H1 (cell line): ENCODE results near the gene DCLRE1B. TPM values are rescaled to one million over a fixed set of nuclear protein-coding genes. Genes with fewer than 3 reads are reported as not detected.

ENCODE experiments used
- CTCF ChIA-PET: fragments of 300-600 bp; sonication (Branson Sonifier 250); formaldehyde crosslinking; loops from one replicate; lab custom pipeline; 2021; ENCODE audit not compliant: partially characterized antibody; lab: Charles Lee
- POLR2A ChIA-PET: fragments of 300-600 bp; sonication (Branson Sonifier 250); formaldehyde crosslinking; loops from one replicate; lab custom pipeline; 2021; ENCODE audit warnings: inconsistent platforms; ENCODE audit not compliant: partially characterized antibody; lab: Charles Lee
- DNase-seq, 2 experiments: peaks; one replicate each; pipeline versions ENCODE4 v3.0.0 to v3.0.0-alpha.2; 2010 to 2022; ENCODE audit warnings: low spot score in 2 of 2, low read depth in 1 of 2, mixed read lengths in 1 of 2
- FAIRE-seq: peaks from 2 replicates; lab custom pipeline; 2011; peaks lifted over from hg19 to GRCh38; lab: Jason Lieb, UNC
- H2AFZ ChIP-seq: 2 replicates; pipeline ENCODE4 v1.8.1; 2012; ENCODE audit warnings: low read length, inconsistent platforms
- H2AK5ac ChIP-seq: 2 replicates; pipeline ENCODE4 v1.6.1; 2013; ENCODE audit warnings: low read depth, low read length
- H2BK120ac ChIP-seq: replicated peaks from 2 replicates; pipeline ENCODE3; 2013; ENCODE audit warnings: low read depth, low read length, inconsistent platforms
- H2BK12ac ChIP-seq: 2 replicates; pipeline ENCODE4 v1.6.1; 2013; ENCODE audit warnings: low read depth, low read length
- H2BK15ac ChIP-seq: 2 replicates; pipeline ENCODE4 v1.6.1; 2013; ENCODE audit warnings: low read length
- H2BK20ac ChIP-seq: 2 replicates; pipeline ENCODE4 v1.6.1; 2013; ENCODE audit warnings: low read length
- H2BK5ac ChIP-seq: 2 replicates; pipeline ENCODE4 v1.6.1; 2013; ENCODE audit warnings: low read depth, low read length
- H3K14ac ChIP-seq: 2 replicates; pipeline ENCODE4 v1.6.1; 2013; ENCODE audit warnings: inconsistent platforms; ENCODE audit not compliant: insufficient read length
- H3K18ac ChIP-seq: 2 replicates; pipeline ENCODE4 v1.6.1; 2013; ENCODE audit warnings: low read length; ENCODE audit errors: extremely low read depth
- H3K23ac ChIP-seq: 2 replicates; pipeline ENCODE4 v1.6.1; 2013; ENCODE audit warnings: inconsistent platforms; ENCODE audit not compliant: insufficient read length
- H3K23me2 ChIP-seq: 2 replicates; pipeline ENCODE4 v1.6.1; 2013; ENCODE audit warnings: low read depth, low read length
- H3K27ac ChIP-seq: 2 replicates; pipeline ENCODE4 v1.6.1; 2011; ENCODE audit warnings: low read depth, low read length, inconsistent platforms
- H3K27me3 ChIP-seq, 4 experiments: replicated peaks in 1 of 4; 1 replicate in 1 of 4; 2 replicates in 3 of 4; pipeline versions ENCODE4 v1.6.1 to v1.8.1; 2011 to 2013; ENCODE audit warnings: low read length in 3 of 4, mild to moderate bottlenecking in 3 of 4, inconsistent platforms in 2 of 4, mixed read lengths in 2 of 4, moderate library complexity in 1 of 4; ENCODE audit not compliant: control insufficient read depth in 3 of 4, insufficient read depth in 3 of 4; ENCODE audit errors: extremely low read depth in 1 of 4
- H3K36me3 ChIP-seq, 4 experiments: 2 replicates each; pipeline versions ENCODE4 v1.6.1 to v1.8.1; 2011 to 2013; ENCODE audit warnings: mild to moderate bottlenecking in 4 of 4, low read length in 3 of 4, moderate library complexity in 2 of 4, control low read depth in 1 of 4, inconsistent platforms in 1 of 4; ENCODE audit not compliant: insufficient read depth in 4 of 4, control insufficient read depth in 2 of 4
- H3K4ac ChIP-seq: replicated peaks from 2 replicates; pipeline ENCODE3; 2013; ENCODE audit warnings: low read length, low read depth, mixed read lengths, inconsistent platforms; ENCODE audit not compliant: insufficient read length
- H3K4me1 ChIP-seq, 4 experiments: replicated peaks in 1 of 4; 1 replicate in 1 of 4; 2 replicates in 3 of 4; pipeline versions ENCODE4 v1.6.1 to v1.8.1; 2011 to 2013; ENCODE audit warnings: low read length in 3 of 4, inconsistent platforms in 2 of 4, mixed read lengths in 1 of 4; ENCODE audit not compliant: insufficient read depth in 4 of 4, control insufficient read depth in 3 of 4
- H3K4me2 ChIP-seq, 2 experiments: 2 replicates each; pipeline versions ENCODE4 v1.6.1 to v1.8.1; 2011 to 2013; ENCODE audit warnings: low read depth in 2 of 2, low read length in 2 of 2, control low read depth in 1 of 2, inconsistent platforms in 1 of 2, mild to moderate bottlenecking in 1 of 2; ENCODE audit not compliant: insufficient read depth in 1 of 2
- H3K4me3 ChIP-seq, 4 experiments: fragments of 200-600, 300-600 bp in 1 of 4; sonication (generic), shearing (Covaris generic), sonication (Bioruptor Twin) in 1 of 4; 2 replicates each; pipeline versions ENCODE4 v1.5.1 to v1.8.1; 2011 to 2016; ENCODE audit warnings: low read length in 4 of 4, low read depth in 3 of 4, control low read depth in 2 of 4, inconsistent platforms in 2 of 4, mild to moderate bottlenecking in 2 of 4, mixed read lengths in 1 of 4, moderate library complexity in 1 of 4; ENCODE audit not compliant: insufficient read depth in 2 of 4; ENCODE audit errors: extremely low read depth in 1 of 4
- H3K56ac ChIP-seq: replicated peaks from 2 replicates; pipeline ENCODE3; 2013; ENCODE audit warnings: low read depth, mild to moderate bottlenecking, mixed read lengths, low read length, inconsistent platforms; ENCODE audit not compliant: insufficient read length
- H3K79me1 ChIP-seq: 2 replicates; pipeline ENCODE4 v1.6.1; 2013; ENCODE audit warnings: low read depth, low read length, control low read depth
- H3K79me2 ChIP-seq, 2 experiments: 2 replicates each; pipeline versions ENCODE4 v1.6.1 to v1.8.1; 2012 to 2013; ENCODE audit warnings: low read length in 2 of 2, mild to moderate bottlenecking in 2 of 2, inconsistent platforms in 1 of 2; ENCODE audit not compliant: insufficient read depth in 2 of 2, control insufficient read depth in 1 of 2
- H3K9ac ChIP-seq, 4 experiments: replicated peaks in 1 of 4; 1 replicate in 1 of 4; 2 replicates in 3 of 4; pipeline versions ENCODE4 v1.6.1 to v1.8.1; 2011 to 2013; ENCODE audit warnings: low read depth in 3 of 4, low read length in 3 of 4, control low read depth in 2 of 4, mild to moderate bottlenecking in 2 of 4, moderate library complexity in 2 of 4, inconsistent platforms in 1 of 4; ENCODE audit errors: extremely low read depth in 1 of 4
- H3K9me3 ChIP-seq, 2 experiments: 2 replicates each; pipeline versions ENCODE4 v1.6.1 to v1.8.1; 2012 to 2013; ENCODE audit warnings: mild to moderate bottlenecking in 2 of 2, moderate library complexity in 2 of 2, control low read depth in 1 of 2, inconsistent platforms in 1 of 2, low read depth in 1 of 2, low read length in 1 of 2, mixed read lengths in 1 of 2; ENCODE audit not compliant: insufficient read depth in 2 of 2
- H4K20me1 ChIP-seq, 2 experiments: replicated peaks in 1 of 2; 2 replicates each; pipeline versions ENCODE3 to v1.8.1; 2011 to 2013; ENCODE audit warnings: inconsistent platforms in 2 of 2, low read length in 2 of 2, mild to moderate bottlenecking in 1 of 2; ENCODE audit not compliant: insufficient read depth in 2 of 2, control insufficient read depth in 1 of 2
- H4K5ac ChIP-seq: 2 replicates; pipeline ENCODE4 v1.6.1; 2013; ENCODE audit warnings: low read length, low read depth, mixed read lengths, inconsistent platforms; ENCODE audit not compliant: insufficient read length
- H4K8ac ChIP-seq: 2 replicates; pipeline ENCODE4 v1.8.0; 2013; ENCODE audit warnings: mild to moderate bottlenecking, moderate library complexity, low read length, inconsistent platforms; ENCODE audit not compliant: insufficient read depth; ENCODE audit errors: extremely low read depth
- H4K91ac ChIP-seq: replicated peaks from 2 replicates; pipeline ENCODE3; 2013; ENCODE audit warnings: low read length, mixed read lengths, inconsistent platforms; ENCODE audit not compliant: insufficient read length
- ATF2 ChIP-seq: IDR thresholded peaks from 2 replicates; pipeline ENCODE4 v1.6.1; 2012; ENCODE audit warnings: low read length, inconsistent platforms
- ATF3 ChIP-seq: IDR thresholded peaks from 2 replicates; pipeline ENCODE4 v1.6.1; 2011; ENCODE audit warnings: low read depth, mild to moderate bottlenecking, low read length; ENCODE audit not compliant: insufficient read depth
- BACH1 ChIP-seq: IDR thresholded peaks from 2 replicates; pipeline ENCODE4 v1.6.1; 2012; ENCODE audit warnings: low read length, improper control_type of control experiment
- CEBPB ChIP-seq: IDR thresholded peaks from 2 replicates; pipeline ENCODE4 v1.6.1; 2012; ENCODE audit warnings: low read depth, low read length
- EZH2 ChIP-seq: fragments of 200-600 bp; sonication (generic); IDR thresholded peaks from 2 replicates; pipeline ENCODE4 v1.7.1; 2012; ENCODE audit warnings: low read depth, mild to moderate bottlenecking, moderate library complexity, low read length, inconsistent platforms; ENCODE audit not compliant: severe bottlenecking
- RXRA ChIP-seq: IDR thresholded peaks from 2 replicates; pipeline ENCODE4 v1.6.1; 2011; ENCODE audit warnings: low read depth, mild to moderate bottlenecking, low read length, moderate library complexity; ENCODE audit not compliant: insufficient read depth
- SIX5 ChIP-seq: IDR thresholded peaks from 2 replicates; pipeline ENCODE4 v1.6.1; 2011; ENCODE audit warnings: mild to moderate bottlenecking, low read depth, low read length
- SP1 ChIP-seq: IDR thresholded peaks from 2 replicates; pipeline ENCODE4 v1.6.1; 2011; ENCODE audit warnings: low read depth, low read length
- WGBS, 2 experiments: shearing (Covaris generic) in 1 of 2; methylation state at CpG; one replicate each; pipeline versions ENCODE4 v1.1.6 to v1.1.7; 2013 to 2015; ENCODE audit warnings: low lambda C conversion rate in 2 of 2, mixed read lengths in 2 of 2, inconsistent platforms in 1 of 2, low coverage in 1 of 2, missing lambda C conversion rate in 1 of 2; ENCODE audit not compliant: insufficient replicate concordance in 2 of 2, insufficient coverage in 1 of 2, insufficient read length in 1 of 2; ENCODE audit errors: extremely low coverage in 1 of 2, missing lambda C conversion rate in 1 of 2; 5-methylcytosine and 5-hydroxymethylcytosine counted together
- polyA plus RNA-seq, 7 experiments: library from polyadenylated mRNA; depleted of rRNA in 3 of 7; stranded (reverse) in 5 of 7; unstranded in 2 of 7; fragments of >200 nt in 5 of 7; fragments of 200-250 nt in 2 of 7; gene quantifications; 1 replicate in 5 of 7; 2 replicates in 1 of 7; 4 replicates in 1 of 7; pipeline versions ENCODE4 v1.2.1 to v1.2.3, GENCODE V29; 2011 to 2013; ENCODE audit warnings: missing spikeins in 2 of 7, mixed read lengths in 2 of 7
- total RNA-seq: library from RNA; stranded (reverse); fragmentation: NEBNext Ultra II Directional; extraction: Animal tissue kit (Norgen Biotek cat#: 25700); gene quantifications from 2 replicates; pipeline ENCODE4 v1.2.1, GENCODE V29; 2021
- TF ChIP-seq, protein P1 (sequence below), 3 experiments: IDR thresholded peaks; 1 replicate in 2 of 3; 2 replicates in 1 of 3; pipeline versions ENCODE4 v1.5.1 to v1.6.1; 2011; ENCODE audit warnings: low read length in 3 of 3, mild to moderate bottlenecking in 3 of 3, inconsistent platforms in 2 of 3, low read depth in 1 of 3, moderate library complexity in 1 of 3; ENCODE audit not compliant: insufficient read depth in 1 of 3; ENCODE audit errors: control extremely low read depth in 1 of 3

Gene DCLRE1B
- total and polyA plus RNA-seq, 2 of the 8 experiments (the other 6 are each of a cell fraction or from before 2014, with no cell fraction given) = 5.5 to 11.0 TPM

DNA sequence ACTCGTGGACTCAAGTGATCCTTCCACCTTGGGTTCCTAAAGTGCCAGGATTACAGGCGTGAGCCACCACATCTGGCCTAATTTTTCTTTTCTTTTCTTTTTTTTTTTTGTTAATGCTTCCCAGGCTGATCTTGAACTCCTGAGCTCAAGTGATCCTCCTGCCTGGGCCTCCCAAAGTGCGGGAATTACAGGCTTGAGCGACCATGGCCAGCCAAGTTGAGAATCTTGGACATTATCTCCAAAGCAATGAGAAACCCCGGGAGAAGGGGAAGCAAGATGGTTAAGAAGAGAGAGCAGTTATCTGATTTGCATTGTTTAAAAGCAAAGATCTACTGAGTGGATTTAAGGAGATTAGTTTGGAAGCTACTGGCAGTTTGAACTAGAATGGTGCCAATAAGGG lies 33.1 kb downstream of the DCLRE1B start:
- Histone ChIP-seq H3K79me2 (peaks cover 15 to 72% of the 10 kb centered on the region in 2 experiments), H3K4me3 (no peak overlapping the region), H3K18ac (no peak overlapping the region), H3K27ac (no peak overlapping the region), H3K14ac (no peak overlapping the region), H3K79me1 (peaks cover 5% of the 10 kb centered on the region), H4K20me1 (peaks cover 1 to 12% of the 10 kb centered on the region in 2 experiments), H2BK15ac (no peak overlapping the region), H3K4ac (no peak overlapping the region), H4K8ac (no peak overlapping the region), H3K23me2 (no peaks in the 10 kb centered on the region), H2AFZ (no peak overlapping the region), H3K9me3 (no peaks in the 10 kb centered on the region), H3K9ac (no peak overlapping the region), H2BK12ac (no peak overlapping the region), H3K23ac (no peak overlapping the region), H4K5ac (no peak overlapping the region), H3K4me2 (no peak overlapping the region), H2BK5ac (no peak overlapping the region), H2BK20ac (no peak overlapping the region), H4K91ac (no peak overlapping the region), H3K36me3 (peaks cover 5 to 22% (median 6%) of the 10 kb centered on the region in 4 experiments), H3K56ac (no peak overlapping the region), H3K4me1 (peaks cover 0 to 3% (median 0%) of the 10 kb centered on the region in 4 experiments; a peak in 3 of 7 replicates), H3K27me3 (no peaks in the 10 kb centered on the region), H2BK120ac (no peak overlapping the region), H2AK5ac (no peak overlapping the region)
- POLR2A ChIA-PET = interaction anchor here (1.0 to 3.7 kb wide), 3 partner anchors 8 to 33 kb away, joined by 4 to 15 read pairs (median 4); partner anchors contain the start of gene DCLRE1B
- DNase-seq (no peak), FAIRE-seq (no peak)
- WGBS, 2 experiments = 92% methylated on average over 4 of the region's 5 CpGs; no CpG with 5 or more reads in 1 of the 2 experiments
- CTCF ChIA-PET = interaction anchor here (1.6 to 1.9 kb wide), 2 partner anchors 8 to 9 kb away, joined by 4 to 5 read pairs; partner anchors contain the start of gene HIPK1
- TF ChIP-seq, protein P1, sequence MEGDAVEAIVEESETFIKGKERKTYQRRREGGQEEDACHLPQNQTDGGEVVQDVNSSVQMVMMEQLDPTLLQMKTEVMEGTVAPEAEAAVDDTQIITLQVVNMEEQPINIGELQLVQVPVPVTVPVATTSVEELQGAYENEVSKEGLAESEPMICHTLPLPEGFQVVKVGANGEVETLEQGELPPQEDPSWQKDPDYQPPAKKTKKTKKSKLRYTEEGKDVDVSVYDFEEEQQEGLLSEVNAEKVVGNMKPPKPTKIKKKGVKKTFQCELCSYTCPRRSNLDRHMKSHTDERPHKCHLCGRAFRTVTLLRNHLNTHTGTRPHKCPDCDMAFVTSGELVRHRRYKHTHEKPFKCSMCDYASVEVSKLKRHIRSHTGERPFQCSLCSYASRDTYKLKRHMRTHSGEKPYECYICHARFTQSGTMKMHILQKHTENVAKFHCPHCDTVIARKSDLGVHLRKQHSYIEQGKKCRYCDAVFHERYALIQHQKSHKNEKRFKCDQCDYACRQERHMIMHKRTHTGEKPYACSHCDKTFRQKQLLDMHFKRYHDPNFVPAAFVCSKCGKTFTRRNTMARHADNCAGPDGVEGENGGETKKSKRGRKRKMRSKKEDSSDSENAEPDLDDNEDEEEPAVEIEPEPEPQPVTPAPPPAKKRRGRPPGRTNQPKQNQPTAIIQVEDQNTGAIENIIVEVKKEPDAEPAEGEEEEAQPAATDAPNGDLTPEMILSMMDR (IDR thresholded peaks at IDR 0.05; ENCODE audit: control extremely low read depth in 1 of 3, insufficient read depth in 1 of 3, low read depth in 1 of 3, low read length in 3 of 3) = no peak
- TF ChIP-seq SP1 (no peak), ATF3 (no peak), EZH2 (no peak), RXRA (no peak), CEBPB (no peak), BACH1 (no peak), SIX5 (no peak), ATF2 (no peak)
